PFSK-1 (cell line): ENCODE results near the gene TFE3.

Source experiments
- FOXP2 ChIP-seq: optimal IDR thresholded peaks from 2 replicates; pipeline ENCODE3; 2011; ENCODE audit warnings: borderline replicate concordance, control low read depth, inconsistent platforms; ENCODE audit not compliant: insufficient read depth; ENCODE audit errors: extremely low read length, extremely low read depth
- POLR2AphosphoS5 ChIP-seq: IDR thresholded peaks from 2 replicates; pipeline ENCODE4 v1.6.1; 2012; ENCODE audit warnings: low read depth, mild to moderate bottlenecking, control low read depth, low read length, moderate library complexity
- REST ChIP-seq, 2 experiments: IDR thresholded peaks; 2 replicates each; pipeline versions ENCODE4 v1.6.1 to v1.8.0; 2011 to 2012; ENCODE audit warnings: low read depth in 2 of 2, low read length in 2 of 2, control low read depth in 1 of 2, inconsistent platforms in 1 of 2, mild to moderate bottlenecking in 1 of 2, moderate library complexity in 1 of 2; ENCODE audit not compliant: insufficient read depth in 1 of 2
- SIN3A ChIP-seq: IDR thresholded peaks from 2 replicates; pipeline ENCODE4 v1.6.1; 2012; ENCODE audit warnings: mild to moderate bottlenecking, low read length, moderate library complexity, borderline replicate concordance; ENCODE audit not compliant: insufficient read depth
- TAF1 ChIP-seq: IDR thresholded peaks from 2 replicates; pipeline ENCODE4 v1.6.1; 2012; ENCODE audit warnings: low read length, control low read depth, borderline replicate concordance; ENCODE audit not compliant: insufficient read depth

The TFE3 gene

GRCh38 chrX:49070988-49071387, 27.8 kb upstream of the TFE3 start:
- no peak for TF ChIP-seq FOXP2

- TF ChIP-seq FOXP2 (no peak), TAF1 (no peak), REST (IDR thresholded peaks at IDR 0.05; ENCODE audit: insufficient read depth in 1 of 2, low read depth in 2 of 2, low read length in 2 of 2) (no peak), POLR2AphosphoS5 (no peak), SIN3A (no peak)
Measured at GRCh38 chrX:49069038-49069437, 25.9 kb upstream of the TFE3 start.

GRCh38 chrX:49067285-49068120, 24.3 kb upstream of the TFE3 start:
- TF ChIP-seq SIN3A (no peak), FOXP2 (no peak), TAF1 (no peak), POLR2AphosphoS5 (no peak), REST (IDR thresholded peaks at IDR 0.05; ENCODE audit: insufficient read depth in 1 of 2, low read depth in 2 of 2, low read length in 2 of 2) (no peak)

GRCh38 chrX:49066690-49067089, 23.5 kb upstream of the TFE3 start:
- no peak for TF ChIP-seq POLR2AphosphoS5
- TF ChIP-seq FOXP2, result no peak
- TF ChIP-seq SIN3A, result no peak
- TF ChIP-seq TAF1, result no peak
- no peak for TF ChIP-seq REST (IDR thresholded peaks at IDR 0.05; ENCODE audit: insufficient read depth in 1 of 2, low read depth in 2 of 2, low read length in 2 of 2)

- no peak for TF ChIP-seq TAF1
- TF ChIP-seq POLR2AphosphoS5, result no peak
- TF ChIP-seq FOXP2, result no peak
- no peak for TF ChIP-seq SIN3A
- no peak for TF ChIP-seq REST (IDR thresholded peaks at IDR 0.05; ENCODE audit: insufficient read depth in 1 of 2, low read depth in 2 of 2, low read length in 2 of 2)
Measured at GRCh38 chrX:49066278-49066677, 23.1 kb upstream of the TFE3 start.
